H1 (cell line): ENCODE measurements around the gene FAM162A.

ENCODE experiments used
- POLR2A ChIP-seq, 2 experiments: IDR thresholded peaks; 1 replicate in 1 of 2; 2 replicates in 1 of 2; pipeline ENCODE4 v1.6.1; 2011; ENCODE audit warnings: low read depth in 2 of 2, low read length in 2 of 2, mild to moderate bottlenecking in 2 of 2; ENCODE audit errors: control extremely low read depth in 1 of 2
- RFX5 ChIP-seq: IDR thresholded peaks from 2 replicates; pipeline ENCODE4 v1.6.1; 2011; ENCODE audit warnings: low read depth, low read length, improper control_type of control experiment, borderline replicate concordance
- YY1 ChIP-seq: IDR thresholded peaks from 2 replicates; pipeline ENCODE4 v1.6.1; 2011; ENCODE audit warnings: low read depth, mild to moderate bottlenecking, low read length
- TF ChIP-seq, protein P1 (sequence below): IDR thresholded peaks from 2 replicates; pipeline ENCODE4 v1.6.1; 2012; ENCODE audit warnings: inconsistent platforms
- TF ChIP-seq, protein P2 (sequence below), 3 experiments: IDR thresholded peaks; 1 replicate in 2 of 3; 2 replicates in 1 of 3; pipeline versions ENCODE4 v1.5.1 to v1.6.1; 2011; ENCODE audit warnings: low read length in 3 of 3, mild to moderate bottlenecking in 3 of 3, inconsistent platforms in 2 of 3, low read depth in 1 of 3, moderate library complexity in 1 of 3; ENCODE audit not compliant: insufficient read depth in 1 of 3; ENCODE audit errors: control extremely low read depth in 1 of 3

- TF ChIP-seq YY1: no peak
- TF ChIP-seq, protein P1, sequence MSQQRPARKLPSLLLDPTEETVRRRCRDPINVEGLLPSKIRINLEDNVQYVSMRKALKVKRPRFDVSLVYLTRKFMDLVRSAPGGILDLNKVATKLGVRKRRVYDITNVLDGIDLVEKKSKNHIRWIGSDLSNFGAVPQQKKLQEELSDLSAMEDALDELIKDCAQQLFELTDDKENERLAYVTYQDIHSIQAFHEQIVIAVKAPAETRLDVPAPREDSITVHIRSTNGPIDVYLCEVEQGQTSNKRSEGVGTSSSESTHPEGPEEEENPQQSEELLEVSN: no peak
- no peak for TF ChIP-seq RFX5
- TF ChIP-seq, protein P2, sequence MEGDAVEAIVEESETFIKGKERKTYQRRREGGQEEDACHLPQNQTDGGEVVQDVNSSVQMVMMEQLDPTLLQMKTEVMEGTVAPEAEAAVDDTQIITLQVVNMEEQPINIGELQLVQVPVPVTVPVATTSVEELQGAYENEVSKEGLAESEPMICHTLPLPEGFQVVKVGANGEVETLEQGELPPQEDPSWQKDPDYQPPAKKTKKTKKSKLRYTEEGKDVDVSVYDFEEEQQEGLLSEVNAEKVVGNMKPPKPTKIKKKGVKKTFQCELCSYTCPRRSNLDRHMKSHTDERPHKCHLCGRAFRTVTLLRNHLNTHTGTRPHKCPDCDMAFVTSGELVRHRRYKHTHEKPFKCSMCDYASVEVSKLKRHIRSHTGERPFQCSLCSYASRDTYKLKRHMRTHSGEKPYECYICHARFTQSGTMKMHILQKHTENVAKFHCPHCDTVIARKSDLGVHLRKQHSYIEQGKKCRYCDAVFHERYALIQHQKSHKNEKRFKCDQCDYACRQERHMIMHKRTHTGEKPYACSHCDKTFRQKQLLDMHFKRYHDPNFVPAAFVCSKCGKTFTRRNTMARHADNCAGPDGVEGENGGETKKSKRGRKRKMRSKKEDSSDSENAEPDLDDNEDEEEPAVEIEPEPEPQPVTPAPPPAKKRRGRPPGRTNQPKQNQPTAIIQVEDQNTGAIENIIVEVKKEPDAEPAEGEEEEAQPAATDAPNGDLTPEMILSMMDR (IDR thresholded peaks at IDR 0.05; ENCODE audit: control extremely low read depth in 1 of 3, insufficient read depth in 1 of 3, low read depth in 1 of 3, low read length in 3 of 3): no peak
- no peak for TF ChIP-seq POLR2A (IDR thresholded peaks at IDR 0.05; ENCODE audit: control extremely low read depth in 1 of 2, low read depth in 2 of 2, low read length in 2 of 2)
These were observed 31.2 kb downstream of the FAM162A start for GRCh38 chr3:122415104-122415744.
